Fibroblast of the aortic adventitia (primary cell): Measurements from ENCODE around the gene NUP160. TPM values are rescaled to one million over a fixed set of nuclear protein-coding genes. Genes with fewer than 3 reads are reported as not detected.
A peak's percentile ranks its signal among the peaks of the same experiment; 100 is the strongest.
"Not testable (repeated sequence)": the region's sequence is repeated elsewhere in the genome, so short reads cannot be mapped to it uniquely, and the experiment has no call there.

Experiments
- DNase-seq: peaks from one replicate; pipeline ENCODE4 v3.0.0-alpha.2; 2010; ENCODE audit warnings: low read depth
- H3K4me3 ChIP-seq: 2 replicates; pipeline ENCODE4 v1.5.1; 2011; ENCODE audit warnings: low read depth, mild to moderate bottlenecking, control low read depth, low read length, moderate library complexity
- CTCF ChIP-seq: IDR thresholded peaks from 2 replicates; pipeline ENCODE4 v1.5.1; 2011; ENCODE audit warnings: mild to moderate bottlenecking, low read length, control low read depth, inconsistent platforms; ENCODE audit not compliant: insufficient read depth
- total RNA-seq: library from RNA; depleted of rRNA; stranded (reverse); fragments of >200 nt; gene quantifications from 2 replicates; pipeline ENCODE4 v1.2.3, GENCODE V29; 2012; ENCODE audit warnings: low replicate concordance

Gene NUP160
- 31.2 and 41.5 TPM in 2 replicates for total RNA-seq

GRCh38 chr11:47847892-47848699 is at the start of gene NUP160:
NUP160 (minus strand) TSS chr11:47848350; CDS start chr11:47848318, 32 bp downstream.
- TF ChIP-seq CTCF: no peak
- peak within 1 kb of the TSS; percentile 98 for H3K4me3 ChIP-seq
- peak; percentile 48 for DNase-seq

GRCh38 chr11:47896199-47896598 is 48.0 kb upstream of the NUP160 start:
- no peak for TF ChIP-seq CTCF
- no peak for DNase-seq
- H3K4me3 ChIP-seq: no peak overlapping the region

GRCh38 chr11:47895035-47895434 is 46.9 kb upstream of the NUP160 start:
- no peak for TF ChIP-seq CTCF
- H3K4me3 ChIP-seq: no peak overlapping the region
- DNase-seq: no peak

GRCh38 chr11:47892546-47893276 is 44.6 kb upstream of the NUP160 start:
- not testable (repeated sequence) for DNase-seq, H3K4me3 ChIP-seq

- DNase-seq: no peak
- no peak overlapping the region for H3K4me3 ChIP-seq
- no peak for TF ChIP-seq CTCF
These were observed 43.7 kb upstream of the NUP160 start for GRCh38 chr11:47891886-47892285.

GRCh38 chr11:47889714-47890441 is 41.7 kb upstream of the NUP160 start:
- TF ChIP-seq CTCF: no peak
- H3K4me3 ChIP-seq: no peak overlapping the region
- DNase-seq: no peak
